H9 (cell line): ENCODE measurements around the gene L3MBTL1. TPM values are rescaled to one million over a fixed set of nuclear protein-coding genes. Genes with fewer than 3 reads are reported as not detected.

ENCODE experiments used
- DNase-seq: peaks from one replicate; pipeline ENCODE4 v3.0.0-alpha.2; 2017
- H2AFZ ChIP-seq: one replicate; pipeline ENCODE4 v1.6.1; 2013; ENCODE audit warnings: mild to moderate bottlenecking, low read length, control low read depth, moderate library complexity
- H2AK5ac ChIP-seq: 2 replicates; pipeline ENCODE4 v1.6.1; 2013; ENCODE audit warnings: low read length, control low read depth, mixed read lengths; ENCODE audit not compliant: insufficient read length
- H2BK120ac ChIP-seq: one replicate; pipeline ENCODE4 v1.6.1; 2013; ENCODE audit warnings: low read depth, mild to moderate bottlenecking, low read length, control low read depth, inconsistent platforms; ENCODE audit not compliant: poor library complexity, severe bottlenecking
- H2BK12ac ChIP-seq: 2 replicates; pipeline ENCODE4 v1.6.1; 2013; ENCODE audit warnings: low read length, control low read depth, mixed read lengths, low read depth; ENCODE audit not compliant: insufficient read length
- H2BK15ac ChIP-seq: 2 replicates; pipeline ENCODE4 v1.6.1; 2013; ENCODE audit warnings: low read depth, low read length, control low read depth
- H2BK20ac ChIP-seq: one replicate; pipeline ENCODE4 v1.6.1; 2013; ENCODE audit warnings: low read depth, mild to moderate bottlenecking, low read length, control low read depth, inconsistent platforms; ENCODE audit not compliant: poor library complexity, severe bottlenecking
- H2BK5ac ChIP-seq: 2 replicates; pipeline ENCODE4 v1.6.1; 2013; ENCODE audit warnings: low read length, control low read depth, mixed read lengths; ENCODE audit not compliant: insufficient read length
- H3K14ac ChIP-seq: 2 replicates; pipeline ENCODE4 v1.6.1; 2013; ENCODE audit warnings: low read length, control low read depth; ENCODE audit not compliant: insufficient read depth
- H3K18ac ChIP-seq: 2 replicates; pipeline ENCODE4 v1.6.1; 2013; ENCODE audit warnings: low read depth, mild to moderate bottlenecking, mixed read lengths, low read length, control low read depth; ENCODE audit not compliant: insufficient read length
- H3K23ac ChIP-seq: 2 replicates; pipeline ENCODE4 v1.6.1; 2013; ENCODE audit warnings: low read length, control low read depth, mixed read lengths, low read depth; ENCODE audit not compliant: insufficient read length
- H3K23me2 ChIP-seq: 2 replicates; pipeline ENCODE4 v1.6.1; 2013; ENCODE audit warnings: low read depth, mild to moderate bottlenecking, mixed read lengths, low read length, control low read depth; ENCODE audit not compliant: insufficient read length, poor library complexity, severe bottlenecking
- H3K27ac ChIP-seq: 2 replicates; pipeline ENCODE4 v1.5.1; 2013; ENCODE audit warnings: low read length, control low read depth, mixed read lengths, low read depth; ENCODE audit not compliant: insufficient read length
- H3K27me3 ChIP-seq: 2 replicates; pipeline ENCODE4 v1.6.1; 2013; ENCODE audit warnings: low read length, control low read depth, inconsistent platforms; ENCODE audit not compliant: insufficient read depth
- H3K4ac ChIP-seq: 2 replicates; pipeline ENCODE4 v1.6.1; 2013; ENCODE audit warnings: low read depth, mild to moderate bottlenecking, control low read depth, inconsistent platforms, low read length, moderate library complexity
- H3K4me1 ChIP-seq: 2 replicates; pipeline ENCODE4 v1.6.1; 2013; ENCODE audit warnings: low read length, control low read depth, inconsistent platforms; ENCODE audit not compliant: insufficient read depth
- H3K4me2 ChIP-seq: 2 replicates; pipeline ENCODE4 v1.6.1; 2013; ENCODE audit warnings: low read length, control low read depth, mixed read lengths; ENCODE audit not compliant: insufficient read length, insufficient read depth
- H3K56ac ChIP-seq: 2 replicates; pipeline ENCODE4 v1.6.1; 2013; ENCODE audit warnings: low read depth, mild to moderate bottlenecking, mixed read lengths, low read length, control low read depth; ENCODE audit not compliant: insufficient read length
- H3K79me1 ChIP-seq: 2 replicates; pipeline ENCODE4 v1.6.1; 2013; ENCODE audit warnings: low read depth, mild to moderate bottlenecking, moderate library complexity, low read length, control low read depth, inconsistent platforms; ENCODE audit not compliant: insufficient read depth, poor library complexity, severe bottlenecking
- H3K79me2 ChIP-seq: 2 replicates; pipeline ENCODE4 v1.6.1; 2013; ENCODE audit warnings: low read length, control low read depth, inconsistent platforms; ENCODE audit not compliant: insufficient read depth
- H3K9ac ChIP-seq: 2 replicates; pipeline ENCODE4 v1.6.1; 2013; ENCODE audit warnings: low read length, control low read depth, mixed read lengths; ENCODE audit not compliant: insufficient read length; ENCODE audit errors: extremely low read depth
- H3K9me3 ChIP-seq: one replicate; pipeline ENCODE4 v1.6.1; 2013; ENCODE audit warnings: low read depth, low read length, inconsistent platforms; ENCODE audit not compliant: control insufficient read depth
- H3T11ph ChIP-seq: one replicate; pipeline ENCODE4 v1.6.1; 2013; ENCODE audit warnings: mild to moderate bottlenecking, low read length, control low read depth, inconsistent platforms
- H4K20me1 ChIP-seq: one replicate; pipeline ENCODE4 v1.6.1; 2013; ENCODE audit not compliant: control insufficient read depth, insufficient read length, insufficient read depth
- H4K5ac ChIP-seq: 2 replicates; pipeline ENCODE4 v1.6.1; 2013; ENCODE audit warnings: low read depth, mild to moderate bottlenecking, mixed read lengths, low read length, control low read depth; ENCODE audit not compliant: insufficient read length
- H4K8ac ChIP-seq: replicated peaks from 2 replicates; pipeline ENCODE4 v1.6.1; 2013; ENCODE audit warnings: low read length, control low read depth, mixed read lengths, low read depth; ENCODE audit not compliant: insufficient read length
- H4K91ac ChIP-seq: 2 replicates; pipeline ENCODE4 v1.6.1; 2013; ENCODE audit warnings: low read depth, mild to moderate bottlenecking, moderate library complexity, mixed read lengths, low read length, control low read depth; ENCODE audit not compliant: insufficient read length
- H3K27ac Mint-ChIP-seq, 3 experiments: 2 replicates in 2 of 3; 3 replicates in 1 of 3; pipeline ENCODE4 v1.8.0; 2020 to 2021; ENCODE audit warnings: mixed read lengths in 3 of 3, mild to moderate bottlenecking in 1 of 3, moderate library complexity in 1 of 3
- H3K27me3 Mint-ChIP-seq: 2 replicates; pipeline ENCODE4 v1.8.0; 2021; ENCODE audit warnings: low read depth, mild to moderate bottlenecking, moderate library complexity, mixed read lengths
- H3K36me3 Mint-ChIP-seq, 3 experiments: 2 replicates in 2 of 3; 3 replicates in 1 of 3; pipeline ENCODE4 v1.8.0; 2020 to 2021; ENCODE audit warnings: low read depth in 3 of 3, mixed read lengths in 3 of 3; ENCODE audit not compliant: insufficient read depth in 1 of 3
- H3K4me1 Mint-ChIP-seq, 2 experiments: 2 replicates each; pipeline ENCODE4 v1.8.0; 2020; ENCODE audit warnings: mixed read lengths in 2 of 2
- H3K4me3 Mint-ChIP-seq, 2 experiments: 2 replicates in 1 of 2; 3 replicates in 1 of 2; pipeline ENCODE4 v1.8.0; 2020 to 2021; ENCODE audit warnings: mild to moderate bottlenecking in 2 of 2, mixed read lengths in 2 of 2, moderate library complexity in 1 of 2
- H3K9me3 Mint-ChIP-seq, 2 experiments: 2 replicates in 1 of 2; 3 replicates in 1 of 2; pipeline ENCODE4 v1.8.0; 2020; ENCODE audit warnings: mild to moderate bottlenecking in 2 of 2, mixed read lengths in 2 of 2, moderate library complexity in 1 of 2
- CTCF ChIP-seq: fragments of 200-600 bp; sonication (generic); conservative IDR thresholded peaks from 3 replicates; pipeline ENCODE4 v1.8.0; 2021; ENCODE audit warnings: antibody characterized with exemption, mild to moderate bottlenecking
- WGBS: extraction: QIAGEN DNeasy Blood & Tissue Kit; methylation state at CpG from one replicate; pipeline ENCODE4 v1.1.7; 2013; ENCODE audit warnings: missing lambda C conversion rate, low lambda C conversion rate, mixed read lengths; ENCODE audit not compliant: insufficient read length; ENCODE audit errors: extremely low coverage; 5-methylcytosine and 5-hydroxymethylcytosine counted together
- total RNA-seq: library from RNA; stranded (reverse); gene quantifications from 2 replicates; pipeline ENCODE4 v1.2.1, GENCODE V29; 2021

The L3MBTL1 gene
- total RNA-seq, 1 experiment from 2014 or later, result 19.9 TPM

GRCh38 chr20:43490038-43490437, 17.5 kb upstream of the L3MBTL1 start:
- H3K4me1 ChIP-seq, result no peaks in the 10 kb centered on the region
- no peak overlapping the region for H4K8ac ChIP-seq
- no peak overlapping the region for H4K5ac ChIP-seq
- no peak overlapping the region for H3T11ph ChIP-seq
- H3K4me2 ChIP-seq, result no peak overlapping the region
- WGBS, result no CpG with 5 or more reads among the region's 2 CpGs
- no peak overlapping the region for H3K27ac ChIP-seq
- no peak overlapping the region for H3K56ac ChIP-seq
- H2BK15ac ChIP-seq, result no peak overlapping the region
- no peak overlapping the region for H3K9ac ChIP-seq
- H3K18ac ChIP-seq, result no peak overlapping the region
- peaks cover 0 to 7% (median 0%) of the 10 kb centered on the region in 3 experiments; a peak in 2 of 7 replicates for H3K36me3 Mint-ChIP-seq
- no peaks in the 10 kb centered on the region for H3K23me2 ChIP-seq
- no peak for TF ChIP-seq CTCF
- DNase-seq, result no peak
- H3K9me3 ChIP-seq, result no peaks in the 10 kb centered on the region
- no peaks in the 10 kb centered on the region for H3K4me1 Mint-ChIP-seq
- H4K91ac ChIP-seq, result no peak overlapping the region
- no peak overlapping the region; a peak in 1 of 7 replicates for H3K27ac Mint-ChIP-seq
- no peak overlapping the region for H3K4ac ChIP-seq
- H3K23ac ChIP-seq, result no peak overlapping the region
- H3K79me1 ChIP-seq, result no peaks in the 10 kb centered on the region
- no peak overlapping the region for H3K14ac ChIP-seq
- H2AK5ac ChIP-seq, result no peak overlapping the region
- no peak overlapping the region for H2BK12ac ChIP-seq
- no peak overlapping the region for H2BK120ac ChIP-seq
- no peaks in the 10 kb centered on the region for H3K27me3 ChIP-seq
- H3K27me3 Mint-ChIP-seq, result peaks cover 2% of the 10 kb centered on the region; the same call in 1 of the 2 replicates
- no peak overlapping the region for H3K4me3 Mint-ChIP-seq
- no peaks in the 10 kb centered on the region for H4K20me1 ChIP-seq
- H3K79me2 ChIP-seq, result no peaks in the 10 kb centered on the region
- H2BK5ac ChIP-seq, result no peak overlapping the region
- H3K9me3 Mint-ChIP-seq, result peaks cover 23% of the 10 kb centered on the region in 2 experiments
- no peak overlapping the region for H2AFZ ChIP-seq
- H2BK20ac ChIP-seq, result no peak overlapping the region
